ENCODE measurements around the gene LRCOL1.

Gene LRCOL1

GRCh38 chr12:132568301-132568700 lies 42.1 kb downstream of the LRCOL1 start:
- no peak for DNase-seq

GRCh38 chr12:132566516-132567131 lies 43.8 kb downstream of the LRCOL1 start:
- DNase-seq = peak in 42 of 51 donors; percentile 13 to 81 (median 58)

GRCh38 chr12:132565365-132565764 lies 45.0 kb downstream of the LRCOL1 start:
- no peak for DNase-seq

- no peak for DNase-seq
Observed at GRCh38 chr12:132563911-132564310, 46.5 kb downstream of the LRCOL1 start.

GRCh38 chr12:132562489-132563021 lies 47.8 kb downstream of the LRCOL1 start:
- no peak for DNase-seq

GRCh38 chr12:132561427-132562156 lies 48.8 kb downstream of the LRCOL1 start:
- DNase-seq = peak in 9 of 51 donors; percentile 3 to 34 (median 24)

- peak in 15 of 51 donors; percentile 3 to 45 (median 18) for DNase-seq
Observed at GRCh38 chr12:132560614-132561426, 49.6 kb downstream of the LRCOL1 start.

GRCh38 chr12:132560364-132560613 lies 50.1 kb downstream of the LRCOL1 start:
- peak in 2 of 51 donors; percentile 5 to 10 for DNase-seq

GRCh38 chr12:132559652-132560363 lies 50.6 kb downstream of the LRCOL1 start:
- peak in 26 of 51 donors; percentile 7 to 73 (median 30) for DNase-seq

GRCh38 chr12:132558861-132559623 lies 51.3 kb downstream of the LRCOL1 start:
- DNase-seq = no peak

- no peak for DNase-seq
Observed at GRCh38 chr12:132558042-132558856, 52.1 kb downstream of the LRCOL1 start.

- DNase-seq = no peak
Observed at GRCh38 chr12:132557291-132558015, 52.9 kb downstream of the LRCOL1 start.

- DNase-seq = no peak
Observed at GRCh38 chr12:132556801-132557200, 53.6 kb downstream of the LRCOL1 start.

- no peak for DNase-seq
Observed at GRCh38 chr12:132556216-132556615, 54.2 kb downstream of the LRCOL1 start.

GRCh38 chr12:132555686-132556085 lies 54.7 kb downstream of the LRCOL1 start:
- DNase-seq = no peak

GRCh38 chr12:132554845-132555630 lies 55.3 kb downstream of the LRCOL1 start:
- DNase-seq = no peak
